IPS-18c (cell line): ENCODE results near the gene NR6A1.
A peak's percentile ranks its signal among the peaks of the same experiment; 100 is the strongest.

Source experiments
- H3K4me3 ChIP-seq: 2 replicates; pipeline ENCODE4 v1.7.0; 2013; ENCODE audit warnings: low read depth, mild to moderate bottlenecking, low read length, moderate library complexity; ENCODE audit not compliant: insufficient read depth
- H3K9me3 ChIP-seq: one replicate; pipeline ENCODE4 v1.6.1; 2013; ENCODE audit warnings: mild to moderate bottlenecking, low read length, moderate library complexity; ENCODE audit not compliant: control insufficient read depth, insufficient read depth

NR6A1 gene

GRCh38 chr9:124771021-124771866, at the start of gene NR6A1:
Gene NR6A1, minus strand, starts transcription at chr9:124771311.
- no peaks in the 10 kb centered on the region for H3K9me3 ChIP-seq
- peak within 1 kb of the TSS; percentile 75 for H3K4me3 ChIP-seq

- H3K4me3 ChIP-seq, result no peak overlapping the region
- no peaks in the 10 kb centered on the region for H3K9me3 ChIP-seq
These were observed 47.5 kb upstream of the NR6A1 start for GRCh38 chr9:124818431-124819281.

GRCh38 chr9:124815601-124816000, 44.5 kb upstream of the NR6A1 start:
- Histone ChIP-seq H3K4me3 (no peak overlapping the region), H3K9me3 (no peaks in the 10 kb centered on the region)

GRCh38 chr9:124814164-124814535, 43.0 kb upstream of the NR6A1 start:
- no peaks in the 10 kb centered on the region for H3K9me3 ChIP-seq
- H3K4me3 ChIP-seq, result no peak overlapping the region

- H3K4me3 ChIP-seq, result no peak overlapping the region
These were observed 42.5 kb upstream of the NR6A1 start for GRCh38 chr9:124813501-124814163.

GRCh38 chr9:124813041-124813440, 41.9 kb upstream of the NR6A1 start:
- no peak overlapping the region for H3K4me3 ChIP-seq

More at GRCh38 chr9:124813501-124814163, 42.5 kb upstream of the NR6A1 start:
- H3K9me3 ChIP-seq, result no peaks in the 10 kb centered on the region

GRCh38 chr9:124812441-124812876, 41.3 kb upstream of the NR6A1 start:
- H3K4me3 ChIP-seq, result no peak overlapping the region
- H3K9me3 ChIP-seq, result no peaks in the 10 kb centered on the region

More at GRCh38 chr9:124813041-124813440, 41.9 kb upstream of the NR6A1 start:
- H3K9me3 ChIP-seq, result no peaks in the 10 kb centered on the region

- no peak overlapping the region for H3K4me3 ChIP-seq
- H3K9me3 ChIP-seq, result no peaks in the 10 kb centered on the region
These were observed 39.7 kb upstream of the NR6A1 start for GRCh38 chr9:124810663-124811355.

GRCh38 chr9:124809741-124810500, 38.8 kb upstream of the NR6A1 start:
- H3K4me3 ChIP-seq, result no peak overlapping the region
- no peaks in the 10 kb centered on the region for H3K9me3 ChIP-seq

- Histone ChIP-seq H3K9me3 (no peaks in the 10 kb centered on the region), H3K4me3 (no peak overlapping the region)
These were observed 38.1 kb upstream of the NR6A1 start for GRCh38 chr9:124809211-124809610.

GRCh38 chr9:124808246-124808956, 37.3 kb upstream of the NR6A1 start:
- H3K9me3 ChIP-seq, result no peaks in the 10 kb centered on the region

GRCh38 chr9:124805186-124805585, 34.1 kb upstream of the NR6A1 start:
- Histone ChIP-seq H3K9me3 (no peaks in the 10 kb centered on the region), H3K4me3 (no peak overlapping the region)

More at GRCh38 chr9:124808246-124808956, 37.3 kb upstream of the NR6A1 start:
- H3K4me3 ChIP-seq, result no peak overlapping the region

GRCh38 chr9:124803911-124804310, 32.8 kb upstream of the NR6A1 start:
- no peak overlapping the region for H3K4me3 ChIP-seq
- H3K9me3 ChIP-seq, result no peaks in the 10 kb centered on the region

GRCh38 chr9:124802426-124802825, 31.3 kb upstream of the NR6A1 start:
- H3K9me3 ChIP-seq, result no peaks in the 10 kb centered on the region
- no peak overlapping the region for H3K4me3 ChIP-seq

GRCh38 chr9:124801356-124801755, 30.2 kb upstream of the NR6A1 start:
- Histone ChIP-seq H3K9me3 (no peaks in the 10 kb centered on the region), H3K4me3 (no peak overlapping the region)
